ENCODE results near the gene SAMD5.

Gene SAMD5

DNA sequence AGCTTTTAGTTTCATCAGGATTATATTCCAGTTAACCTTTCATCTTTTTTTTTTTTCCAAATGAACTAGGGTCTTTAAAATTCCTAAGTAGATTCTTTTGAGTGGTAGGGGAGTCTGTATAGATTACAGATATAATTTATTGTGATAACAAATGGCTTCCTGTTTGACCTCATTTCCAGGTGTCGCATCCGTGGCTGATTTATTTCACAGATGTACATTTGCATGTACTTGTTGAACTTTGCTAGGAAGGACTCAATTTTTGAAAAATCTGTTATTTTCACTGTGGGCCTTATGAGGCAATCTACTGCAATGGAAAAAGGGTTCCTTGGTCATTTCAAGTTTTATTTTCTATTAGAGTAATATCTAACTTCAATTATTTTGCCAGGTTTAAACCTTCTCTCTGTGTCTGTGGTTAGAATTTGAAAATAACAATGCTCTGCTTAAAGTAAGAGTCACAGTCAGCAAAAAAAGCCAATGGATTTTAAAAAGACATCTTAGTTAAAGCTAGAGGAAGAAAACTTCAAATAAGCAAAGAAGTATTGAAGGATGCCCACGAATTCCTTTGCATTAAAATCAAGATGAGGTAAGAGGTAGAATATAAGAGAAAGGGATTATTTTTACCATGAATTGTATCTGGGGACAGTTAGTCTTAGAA, 57.9 kb downstream of the SAMD5 start:
- no peak for DNase-seq (ENCODE audit: low spot score)

DNA sequence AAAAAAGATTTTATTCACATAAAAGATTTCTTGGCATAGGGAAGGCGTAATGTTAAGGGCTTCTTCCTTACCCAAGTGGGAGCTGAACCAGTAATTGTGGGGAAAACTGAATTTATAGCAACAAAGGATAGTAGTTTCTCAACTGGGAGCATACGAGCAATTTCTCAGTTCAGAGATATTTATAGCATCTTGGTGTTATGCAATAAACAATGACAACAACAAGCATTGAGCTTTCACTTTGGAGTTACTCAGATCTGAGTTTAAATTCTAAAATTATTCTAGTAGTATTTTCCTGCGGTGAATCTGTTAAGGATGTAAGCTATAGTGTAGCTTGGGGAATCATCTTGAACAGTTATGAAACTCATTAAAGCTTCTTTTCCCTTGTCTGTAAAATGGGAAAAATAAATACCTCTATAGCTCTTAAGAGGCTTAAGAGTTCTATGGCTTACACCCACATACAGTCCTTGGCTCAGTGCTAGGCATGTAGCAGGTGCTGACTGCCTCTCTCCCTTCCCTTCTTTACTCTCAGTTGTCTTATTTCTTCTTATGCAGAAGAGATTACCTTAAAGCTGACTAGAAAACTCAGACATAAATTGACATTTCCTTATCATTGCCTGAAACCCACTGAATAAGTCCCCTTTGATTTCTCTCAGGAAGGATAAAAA, 58.8 kb downstream of the SAMD5 start:
- no peak for DNase-seq (ENCODE audit: low spot score)

DNA sequence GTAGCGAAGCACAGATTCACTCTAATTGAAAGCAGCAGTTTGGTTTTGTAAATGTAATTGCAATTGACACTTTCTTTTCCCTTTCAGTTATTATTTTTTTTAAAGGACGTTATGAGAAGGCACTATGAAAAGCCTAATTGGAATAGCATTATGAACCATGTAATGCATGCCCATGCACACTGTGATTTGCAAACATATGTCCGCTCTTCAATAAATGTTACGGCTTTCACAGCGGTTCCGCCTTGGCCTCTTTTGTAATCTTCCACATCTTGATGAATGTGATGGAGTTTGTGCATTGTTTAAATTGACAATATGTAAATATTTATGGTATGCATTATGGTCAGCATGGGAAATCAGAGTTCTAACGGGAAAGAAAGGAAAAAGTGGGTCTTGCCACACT, 61.3 kb downstream of the SAMD5 start:
- no peak for DNase-seq (ENCODE audit: low spot score)

DNA sequence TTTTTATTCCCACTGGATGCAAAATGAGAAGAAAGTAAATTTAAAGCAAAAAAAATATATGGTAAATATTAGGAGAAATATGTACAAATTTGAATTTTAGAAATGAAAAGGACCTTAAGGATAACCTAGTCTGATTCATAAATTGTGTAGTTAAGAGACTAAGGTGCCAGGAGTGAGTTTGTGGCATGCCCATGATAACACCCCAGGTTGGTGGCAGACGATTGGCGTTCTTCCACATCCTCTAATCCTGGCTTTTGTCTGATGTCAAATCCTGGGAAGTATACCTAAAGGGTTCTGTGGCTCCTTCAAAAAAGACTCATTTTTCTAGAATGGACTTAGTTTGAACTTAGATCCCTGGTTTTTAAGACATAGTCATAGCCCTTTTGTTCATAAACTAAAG, 62.2 kb downstream of the SAMD5 start:
- no peak for DNase-seq (ENCODE audit: low spot score)

DNA sequence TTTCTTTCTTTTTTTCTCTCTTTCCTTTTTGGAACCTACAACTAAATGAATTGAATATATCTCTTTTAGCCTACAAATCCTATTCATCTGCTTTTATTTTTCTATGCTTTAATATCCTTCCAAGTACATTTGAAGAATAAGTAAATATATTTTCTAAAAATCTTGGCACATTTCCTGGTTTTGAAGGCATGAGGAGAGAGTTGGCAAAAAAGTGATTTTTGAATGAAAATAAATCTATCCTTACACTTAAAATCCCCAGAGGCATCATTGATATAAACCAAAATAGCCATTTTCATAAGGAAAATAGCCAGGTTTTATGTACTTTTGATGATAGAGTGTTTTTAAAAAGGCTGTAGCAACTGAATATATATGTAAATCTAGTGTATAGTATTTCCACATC, 69.0 kb downstream of the SAMD5 start:
- no peak for DNase-seq (ENCODE audit: low spot score)

DNA sequence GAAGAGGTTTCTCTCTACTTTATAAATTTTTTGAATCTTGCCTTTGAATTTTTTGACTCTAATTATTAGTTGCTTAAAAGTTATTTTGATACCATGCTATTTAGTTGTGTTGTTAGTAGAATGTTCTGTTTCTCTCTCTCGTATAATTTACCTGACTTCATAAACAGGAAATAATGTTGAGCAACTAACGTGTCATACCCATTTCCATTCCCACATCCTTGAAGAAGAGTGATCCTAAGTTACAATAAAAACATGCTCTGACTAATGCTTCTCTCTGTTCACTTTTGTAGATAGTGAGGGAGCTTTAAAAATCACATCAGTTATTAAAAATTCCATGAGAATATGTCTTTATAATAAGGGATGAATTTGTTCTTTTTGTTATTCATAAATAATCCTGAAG, 69.7 kb downstream of the SAMD5 start:
- no peak for DNase-seq (ENCODE audit: low spot score)

DNA sequence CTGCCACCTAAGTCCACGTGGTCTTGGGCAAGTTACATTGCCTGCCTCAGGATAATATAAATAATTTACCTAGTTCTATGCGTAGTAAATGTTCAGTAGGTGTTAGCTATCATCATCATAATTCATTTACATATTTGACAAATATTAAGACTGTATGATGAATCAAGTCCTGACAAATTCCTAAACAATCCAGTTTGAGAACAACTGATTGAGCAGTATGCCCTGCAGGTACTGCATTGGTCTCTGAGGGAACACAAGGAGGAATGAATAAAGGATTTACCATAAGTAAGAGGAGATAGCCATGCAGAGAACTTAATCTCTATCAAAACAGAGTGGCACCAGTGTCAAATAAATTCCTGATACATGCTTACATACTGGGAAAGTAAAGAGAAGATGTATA, 70.4 kb downstream of the SAMD5 start:
- no peak for DNase-seq (ENCODE audit: low spot score)

DNA sequence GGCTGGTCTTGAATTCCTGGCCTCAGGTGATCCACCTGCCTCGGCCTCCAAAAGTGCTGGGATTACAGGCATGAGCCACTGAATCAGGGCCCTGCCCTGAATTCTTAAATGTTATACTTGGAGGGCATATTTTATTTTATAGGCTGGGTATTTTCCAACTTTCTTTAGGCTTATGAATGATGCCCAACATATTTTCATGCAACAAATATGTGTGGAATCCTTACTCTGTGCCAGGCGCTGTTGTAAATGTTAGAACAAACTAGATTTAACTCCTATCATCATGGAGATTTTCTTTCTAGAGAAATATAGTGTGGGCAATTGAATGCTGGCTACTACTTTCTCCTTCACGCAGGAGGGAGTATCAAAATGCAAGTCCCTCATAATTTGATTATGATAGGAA, 71.2 kb downstream of the SAMD5 start:
- no peak for DNase-seq (ENCODE audit: low spot score)

DNA sequence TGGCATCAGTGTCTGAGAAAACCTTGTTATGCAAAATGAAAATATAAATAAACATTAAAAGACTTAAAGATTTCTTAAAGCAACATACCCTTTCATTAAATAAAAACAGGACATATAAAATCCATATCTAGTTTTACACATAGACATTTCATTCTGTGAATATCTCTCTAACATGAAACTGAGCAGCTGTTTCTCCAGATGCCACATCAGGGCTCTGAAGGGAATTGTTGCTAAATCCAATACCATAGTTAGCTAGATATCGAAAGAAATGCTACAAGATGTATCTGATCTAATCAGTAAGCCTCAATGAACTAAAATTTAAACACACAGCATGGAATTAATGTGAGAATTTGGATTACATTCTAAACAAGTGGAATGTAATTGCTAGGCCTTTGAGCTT, 74.5 kb downstream of the SAMD5 start:
- no peak for DNase-seq (ENCODE audit: low spot score)

DNA sequence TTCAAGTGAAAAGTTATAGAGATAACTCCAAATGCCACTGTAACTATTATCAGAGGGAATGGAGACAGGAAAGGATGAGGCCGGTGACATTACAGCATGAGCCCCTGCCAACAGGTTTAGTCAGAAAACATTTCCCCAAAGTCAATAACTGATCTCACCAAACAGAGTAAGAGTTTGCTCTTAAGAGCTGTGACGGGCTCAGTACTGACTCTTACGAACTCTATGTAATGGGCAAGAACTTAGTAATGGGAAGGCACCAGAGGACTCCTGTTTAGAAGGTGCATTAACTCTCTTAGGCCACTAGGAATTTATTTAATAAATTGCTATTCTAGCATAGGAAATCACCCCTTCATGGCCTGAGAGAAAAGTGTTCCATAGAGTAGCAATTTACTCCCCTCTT, 76.8 kb downstream of the SAMD5 start:
- no peak for DNase-seq (ENCODE audit: low spot score)

DNA sequence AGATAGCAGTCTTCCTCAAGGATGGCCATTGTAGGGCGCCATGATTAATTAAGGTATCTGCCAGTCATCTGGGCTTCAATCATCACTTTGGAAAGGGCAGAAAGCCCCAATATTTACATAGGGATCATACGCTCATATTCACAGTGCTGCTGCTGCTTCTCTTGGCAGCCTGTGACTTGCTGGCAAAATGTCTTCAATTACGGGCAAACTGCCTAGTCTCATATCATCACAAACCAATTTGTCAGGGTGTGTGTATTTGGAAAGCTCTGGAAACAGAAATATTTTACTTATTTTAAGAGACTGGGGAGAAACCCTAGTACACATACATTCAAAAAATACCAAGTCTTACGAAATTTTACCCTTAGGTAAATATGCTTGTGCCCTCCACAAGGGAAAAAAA, 77.6 kb downstream of the SAMD5 start:
- no peak for DNase-seq (ENCODE audit: low spot score)

DNA sequence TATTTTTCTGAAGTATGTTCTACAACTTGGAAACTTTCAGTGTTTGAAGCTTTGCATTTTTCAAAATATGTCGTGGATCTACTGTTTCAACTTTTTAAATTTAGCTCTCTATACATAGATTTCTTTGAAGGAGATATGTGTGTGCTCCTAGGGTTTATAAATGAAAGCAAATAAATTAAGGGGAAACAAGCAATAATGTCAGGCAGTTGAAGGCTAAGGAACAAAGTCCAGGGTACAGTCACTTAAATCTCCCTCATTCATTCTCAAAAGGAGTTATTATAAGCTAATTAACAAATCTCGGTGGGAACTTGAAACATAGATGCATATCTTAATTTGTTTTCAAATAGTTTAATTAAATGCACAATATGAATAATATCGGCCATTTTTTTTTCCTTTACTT, 79.4 kb downstream of the SAMD5 start:
- DNase-seq (ENCODE audit: low spot score), result no peak

DNA sequence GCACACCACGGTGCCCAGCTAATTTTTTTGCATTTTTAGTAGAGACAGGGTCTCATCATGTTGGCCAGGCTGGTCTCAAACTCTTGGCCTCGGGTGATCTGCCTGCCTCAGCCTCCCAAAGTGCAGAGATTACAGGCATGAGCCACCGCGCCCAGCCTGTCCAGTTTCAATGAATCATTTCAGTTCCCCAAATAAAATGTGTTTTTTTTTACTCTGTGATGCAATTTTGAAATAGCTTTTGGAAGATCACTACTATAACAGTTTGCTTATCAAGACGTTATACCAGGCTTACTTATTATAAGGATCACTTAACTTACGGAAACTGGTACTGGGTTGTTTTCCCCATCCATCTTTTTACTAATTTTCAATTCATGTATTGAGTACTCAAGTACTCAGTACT, 80.0 kb downstream of the SAMD5 start:
- no peak for DNase-seq (ENCODE audit: low spot score)

DNA sequence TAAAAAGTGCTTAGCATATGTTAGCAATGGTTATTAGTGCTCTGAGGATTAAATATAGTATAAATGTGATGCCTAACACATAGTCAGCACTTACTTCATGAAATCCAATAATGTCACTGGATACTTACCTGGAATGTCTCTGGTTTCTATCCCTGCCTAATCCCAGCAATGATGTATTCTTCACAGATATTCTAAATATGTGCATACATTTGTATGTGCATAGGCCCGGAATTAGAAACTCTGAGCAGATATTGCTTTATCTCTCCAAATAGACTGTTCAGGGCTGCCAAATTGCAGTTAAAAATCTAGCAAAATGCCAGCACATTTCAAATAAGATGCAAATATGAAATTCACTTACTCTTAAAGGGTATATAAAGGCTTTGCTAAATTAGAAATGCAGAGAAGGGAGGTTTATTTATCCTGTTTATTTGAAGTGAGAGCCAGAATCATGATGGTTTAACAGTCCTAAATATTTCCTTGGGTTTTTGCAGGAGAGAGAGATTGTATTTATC, 81.3 kb downstream of the SAMD5 start:
- DNase-seq (ENCODE audit: low spot score), result no peak

DNA sequence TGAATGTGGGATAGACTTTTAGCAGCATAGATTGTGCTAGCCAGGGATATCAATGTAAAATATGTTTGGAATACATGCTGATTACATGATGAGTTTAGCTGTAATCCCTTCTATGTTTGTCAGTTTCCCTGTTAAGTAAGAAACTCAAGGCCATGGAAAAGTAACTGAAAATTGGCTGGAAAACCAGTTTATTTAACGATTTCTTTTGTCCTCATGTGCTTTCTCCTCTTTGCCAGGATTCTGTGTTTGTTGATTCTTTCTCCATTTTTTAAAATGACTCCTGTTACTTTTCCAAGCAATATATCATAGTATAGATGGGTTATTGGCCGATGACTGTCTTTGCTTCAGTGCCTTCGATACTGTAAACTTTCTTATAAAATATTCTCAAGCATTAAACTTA, 87.5 kb downstream of the SAMD5 start:
- no peak for DNase-seq (ENCODE audit: low spot score)

DNA sequence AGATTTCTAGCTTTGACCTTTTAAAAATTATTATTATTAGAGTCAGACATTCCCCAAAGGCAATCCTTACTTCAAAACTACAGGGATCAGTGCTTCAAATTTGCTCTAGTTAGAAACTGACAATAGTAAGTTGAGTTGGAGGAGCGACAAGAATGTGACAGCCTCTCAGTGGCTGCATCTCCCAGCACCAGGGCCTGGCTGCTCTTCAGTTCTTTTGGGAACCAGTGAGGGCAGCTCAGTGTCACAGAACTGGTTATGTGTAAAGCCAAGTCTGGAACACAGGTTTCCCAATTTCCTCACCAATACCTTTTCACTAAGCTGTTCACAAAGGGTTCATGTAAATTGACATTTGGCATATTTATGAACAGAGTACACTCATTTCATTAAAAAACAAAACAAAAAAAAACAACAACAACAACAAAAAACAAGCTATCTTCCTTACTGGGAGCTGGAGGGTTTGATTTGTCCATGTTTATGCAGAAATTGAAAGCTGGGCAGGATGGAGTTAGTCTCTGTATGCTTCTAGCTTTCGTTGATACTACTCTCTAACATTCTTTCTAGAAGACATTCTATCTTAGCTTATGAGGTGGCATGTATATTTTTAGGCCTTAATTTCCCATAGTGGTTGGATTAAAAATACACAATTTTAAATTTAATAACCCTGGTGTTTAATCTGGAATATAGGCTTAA, 95.0 kb downstream of the SAMD5 start:
- DNase-seq (ENCODE audit: low spot score), result no peak

DNA sequence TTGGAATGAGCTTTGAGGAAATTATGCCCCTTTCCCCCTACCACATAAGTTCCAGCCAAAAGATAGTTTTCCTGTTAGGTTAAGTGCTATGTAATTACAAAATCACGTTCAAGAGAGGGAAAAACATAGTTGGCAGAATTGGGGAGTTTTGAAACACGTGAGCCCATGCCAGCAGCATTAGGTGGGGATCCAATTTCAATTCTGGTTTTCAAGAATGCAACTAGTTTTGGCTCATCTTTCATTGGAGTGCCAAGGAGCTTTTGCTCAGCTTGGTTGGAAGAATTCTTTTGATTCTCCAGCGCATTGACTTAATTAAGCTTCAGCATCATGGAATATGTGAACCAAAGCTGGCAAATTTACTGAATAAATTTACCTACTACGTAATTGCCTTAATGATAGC, 95.9 kb downstream of the SAMD5 start:
- no peak for DNase-seq (ENCODE audit: low spot score)

DNA sequence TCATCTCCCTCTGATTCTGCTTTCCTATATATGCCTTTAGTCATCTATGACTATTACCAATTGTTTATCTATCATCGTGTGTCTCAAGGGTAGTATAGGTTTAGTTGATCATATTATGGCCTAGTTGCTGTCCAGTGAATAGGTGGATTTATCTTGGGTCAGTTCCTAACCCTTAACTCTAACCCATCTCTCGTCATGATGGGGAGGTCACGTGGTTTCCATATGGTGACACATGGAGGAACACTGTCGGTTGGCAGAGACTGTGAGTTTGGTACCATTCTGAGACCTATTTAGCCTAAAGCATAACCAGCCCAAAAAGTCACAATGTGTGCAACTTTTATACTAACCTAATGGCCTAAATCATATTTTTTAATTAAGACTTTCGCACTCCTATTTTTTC, 103.5 kb downstream of the SAMD5 start:
- DNase-seq (ENCODE audit: low spot score), result no peak

DNA sequence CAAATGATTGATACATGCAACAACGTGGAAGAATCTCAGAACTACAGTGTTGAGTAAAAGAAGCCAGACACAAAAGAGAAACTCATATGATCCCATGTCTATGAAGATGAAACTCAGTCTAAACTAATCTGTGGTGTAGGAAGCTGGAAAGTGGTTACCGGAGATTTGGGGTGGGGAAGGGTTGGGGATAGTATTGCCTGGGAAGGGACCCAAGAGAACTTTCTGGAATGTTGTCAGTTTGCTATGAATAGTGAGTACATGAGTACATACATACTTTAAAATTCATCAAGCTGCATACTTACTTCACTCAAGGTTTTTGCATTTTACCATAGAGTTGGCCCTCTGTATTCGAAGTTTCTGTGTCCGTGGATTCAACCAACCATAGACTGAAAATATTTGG, 106.0 kb downstream of the SAMD5 start:
- DNase-seq (ENCODE audit: low spot score), result no peak

DNA sequence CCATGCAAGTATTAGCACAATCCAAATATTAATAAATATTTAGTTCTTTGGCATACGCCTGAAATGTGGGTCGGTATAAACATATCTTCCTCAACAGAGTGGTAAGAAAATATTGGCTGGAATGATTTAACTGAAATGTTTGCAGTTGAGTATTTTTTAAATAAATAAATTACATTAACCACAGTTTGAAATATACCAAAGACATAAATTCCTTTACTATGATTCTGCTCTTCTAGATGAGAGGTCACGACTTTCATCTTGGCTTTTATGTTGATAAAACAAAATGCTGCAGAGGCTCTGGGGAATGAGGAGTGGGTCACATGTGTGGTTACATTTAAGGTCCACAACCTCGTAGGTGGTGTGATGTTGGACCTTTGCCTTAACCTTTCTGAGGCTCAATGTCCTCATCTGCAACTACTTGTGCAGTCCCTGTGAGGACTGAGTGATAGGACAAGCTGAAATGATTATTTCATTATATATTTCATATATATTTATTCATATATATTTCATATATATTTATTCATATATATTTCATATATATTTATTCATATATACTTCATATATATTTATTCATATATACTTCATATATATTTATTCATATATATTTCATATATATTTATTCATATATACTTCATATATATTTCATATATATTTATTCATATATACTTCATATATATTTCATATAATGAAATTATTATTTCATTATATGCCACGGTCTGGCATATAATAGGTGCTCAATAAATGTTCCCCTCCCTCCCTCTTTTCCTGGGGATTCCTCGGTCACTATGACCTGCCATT, 107.4 kb downstream of the SAMD5 start:
- DNase-seq (ENCODE audit: low spot score), result no peak

DNA sequence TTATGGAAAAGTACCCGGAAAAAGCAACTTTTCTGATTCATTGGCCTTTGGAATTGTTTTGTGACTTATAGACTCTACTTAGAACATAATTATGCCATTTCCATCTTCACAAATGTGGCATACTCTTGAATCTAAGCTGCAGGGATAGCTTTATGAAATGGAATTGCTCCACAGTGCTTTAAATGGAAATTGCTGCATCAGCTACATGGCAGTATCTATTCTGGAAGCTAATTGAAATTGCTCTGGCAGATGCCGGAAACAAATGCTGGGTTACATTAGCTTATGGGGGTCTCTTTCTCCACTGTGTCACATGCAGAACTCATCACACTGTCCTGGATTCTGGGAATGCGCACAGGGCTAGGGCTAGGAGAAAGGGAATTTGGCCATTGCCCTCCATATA, 108.9 kb downstream of the SAMD5 start:
- DNase-seq (ENCODE audit: low spot score), result no peak

DNA sequence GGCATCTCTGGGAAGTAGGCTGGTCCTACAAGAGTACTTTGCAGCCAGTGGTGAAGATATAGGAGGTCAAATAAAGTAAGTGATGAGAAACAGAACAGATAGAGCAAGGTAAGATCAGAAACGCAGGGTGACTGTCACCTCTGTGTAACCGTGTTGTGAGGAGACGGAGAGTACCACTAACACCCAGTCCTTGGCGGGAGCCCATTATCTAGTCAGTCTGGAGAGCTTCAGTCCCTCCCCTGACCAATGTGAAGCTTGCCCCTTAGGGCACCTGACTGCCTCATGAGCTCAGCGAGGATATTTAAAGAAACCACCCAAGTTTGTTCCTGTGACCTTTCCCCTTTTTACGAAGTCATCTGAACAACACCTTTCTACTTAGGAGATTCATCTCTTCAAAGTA, 110.0 kb downstream of the SAMD5 start:
- no peak for DNase-seq (ENCODE audit: low spot score)

Measured in SK-N-DZ (cell line).